Osteoblast (primary cell): ENCODE data around the gene OR5K1. TPM values are rescaled to one million over a fixed set of nuclear protein-coding genes. Genes with fewer than 3 reads are reported as not detected.

ENCODE experiments used
- DNase-seq: peaks from one replicate; pipeline ENCODE4 v3.0.0; 2011; ENCODE audit warnings: low spot score, mixed read lengths; ENCODE audit not compliant: insufficient read length; ENCODE audit errors: missing footprints
- H2AFZ ChIP-seq: 2 replicates; pipeline ENCODE4 v1.6.0; 2011; ENCODE audit warnings: mild to moderate bottlenecking, low read length
- H3K27ac ChIP-seq: 2 replicates; pipeline ENCODE4 v1.5.1; 2011; ENCODE audit warnings: mild to moderate bottlenecking, low read depth, low read length, moderate library complexity
- H3K27me3 ChIP-seq: 2 replicates; pipeline ENCODE4 v1.6.0; 2012; ENCODE audit warnings: mild to moderate bottlenecking, control low read depth, inconsistent platforms, low read length, moderate library complexity; ENCODE audit not compliant: insufficient read depth
- H3K36me3 ChIP-seq: 2 replicates; pipeline ENCODE4 v1.5.1; 2011; ENCODE audit warnings: mild to moderate bottlenecking, low read length, control low read depth, moderate library complexity; ENCODE audit not compliant: insufficient read depth
- H3K4me1 ChIP-seq: 2 replicates; pipeline ENCODE4 v1.5.1; 2011; ENCODE audit warnings: mild to moderate bottlenecking, low read length, control low read depth, moderate library complexity; ENCODE audit not compliant: insufficient read depth
- H3K4me2 ChIP-seq: 2 replicates; pipeline ENCODE4 v1.6.0; 2011; ENCODE audit warnings: mild to moderate bottlenecking, low read length; ENCODE audit not compliant: insufficient read depth
- H3K4me3 ChIP-seq: fragments of 200-600 bp; sonication (generic); 3 replicates; pipeline ENCODE4 v1.5.1; 2012; ENCODE audit warnings: mild to moderate bottlenecking, low read length, inconsistent platforms; ENCODE audit not compliant: insufficient read depth
- H3K79me2 ChIP-seq: 2 replicates; pipeline ENCODE4 v1.6.0; 2012; ENCODE audit warnings: mild to moderate bottlenecking, low read length, control low read depth, inconsistent platforms; ENCODE audit not compliant: insufficient read depth
- H3K9me3 ChIP-seq: 2 replicates; pipeline ENCODE4 v1.5.1; 2011; ENCODE audit warnings: low read depth, low read length, control low read depth
- H4K20me1 ChIP-seq: 2 replicates; pipeline ENCODE4 v1.6.0; 2012; ENCODE audit warnings: mild to moderate bottlenecking, low read length, control low read depth; ENCODE audit not compliant: insufficient read depth
- total RNA-seq: library from RNA; depleted of rRNA; stranded (reverse); fragments of >200 nt; gene quantifications from 2 replicates; pipeline ENCODE4 v1.2.3, GENCODE V29; 2012
- TF ChIP-seq, protein P1 (sequence below): IDR thresholded peaks from 2 replicates; pipeline ENCODE4 v1.5.1; 2011; ENCODE audit warnings: mild to moderate bottlenecking, low read depth, low read length, moderate library complexity; ENCODE audit errors: extremely low read depth

OR5K1 gene
- total RNA-seq, 1 donor, result not detected

- Histone ChIP-seq H3K27me3 (no peaks in the 10 kb centered on the region), H3K9me3 (no peaks in the 10 kb centered on the region), H4K20me1 (no peaks in the 10 kb centered on the region), H3K27ac (no peak overlapping the region), H2AFZ (no peak overlapping the region), H3K4me3 (no peak overlapping the region), H3K79me2 (no peaks in the 10 kb centered on the region), H3K4me2 (no peak overlapping the region), H3K4me1 (no peaks in the 10 kb centered on the region), H3K36me3 (no peaks in the 10 kb centered on the region)
- TF ChIP-seq, protein P1, sequence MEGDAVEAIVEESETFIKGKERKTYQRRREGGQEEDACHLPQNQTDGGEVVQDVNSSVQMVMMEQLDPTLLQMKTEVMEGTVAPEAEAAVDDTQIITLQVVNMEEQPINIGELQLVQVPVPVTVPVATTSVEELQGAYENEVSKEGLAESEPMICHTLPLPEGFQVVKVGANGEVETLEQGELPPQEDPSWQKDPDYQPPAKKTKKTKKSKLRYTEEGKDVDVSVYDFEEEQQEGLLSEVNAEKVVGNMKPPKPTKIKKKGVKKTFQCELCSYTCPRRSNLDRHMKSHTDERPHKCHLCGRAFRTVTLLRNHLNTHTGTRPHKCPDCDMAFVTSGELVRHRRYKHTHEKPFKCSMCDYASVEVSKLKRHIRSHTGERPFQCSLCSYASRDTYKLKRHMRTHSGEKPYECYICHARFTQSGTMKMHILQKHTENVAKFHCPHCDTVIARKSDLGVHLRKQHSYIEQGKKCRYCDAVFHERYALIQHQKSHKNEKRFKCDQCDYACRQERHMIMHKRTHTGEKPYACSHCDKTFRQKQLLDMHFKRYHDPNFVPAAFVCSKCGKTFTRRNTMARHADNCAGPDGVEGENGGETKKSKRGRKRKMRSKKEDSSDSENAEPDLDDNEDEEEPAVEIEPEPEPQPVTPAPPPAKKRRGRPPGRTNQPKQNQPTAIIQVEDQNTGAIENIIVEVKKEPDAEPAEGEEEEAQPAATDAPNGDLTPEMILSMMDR, result no peak
- DNase-seq, result no peak
These were observed 22.7 kb upstream of the OR5K1 start for GRCh38 chr3:98440283-98440682.

DNA sequence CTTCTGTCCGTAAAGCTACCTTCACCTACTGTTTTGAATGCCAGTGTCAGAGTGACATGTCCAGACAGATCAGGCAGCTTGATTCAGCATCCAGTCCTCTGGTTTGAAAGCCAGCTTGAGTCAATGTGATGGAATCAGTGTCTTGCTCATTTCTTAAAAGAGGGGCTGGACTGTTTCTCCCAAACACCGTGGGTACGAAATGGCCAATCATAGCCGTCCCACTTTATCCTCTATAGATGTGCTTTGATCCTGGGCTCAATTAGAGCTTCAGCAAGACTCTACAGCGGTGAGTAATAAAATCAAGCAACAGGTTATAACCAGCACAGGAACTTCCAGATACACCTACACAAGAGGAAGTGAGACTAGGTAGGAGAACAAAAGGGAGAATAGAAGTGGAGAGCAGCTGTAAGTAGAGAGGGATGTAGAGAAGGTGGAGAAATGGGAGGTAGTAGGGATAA is 17.0 kb upstream of the OR5K1 start:
- Histone ChIP-seq H3K4me1 (no peaks in the 10 kb centered on the region), H4K20me1 (no peaks in the 10 kb centered on the region), H2AFZ (no peak overlapping the region), H3K36me3 (no peaks in the 10 kb centered on the region), H3K4me2 (no peak overlapping the region), H3K79me2 (no peaks in the 10 kb centered on the region), H3K9me3 (no peaks in the 10 kb centered on the region), H3K4me3 (no peak overlapping the region), H3K27ac (no peak overlapping the region), H3K27me3 (no peaks in the 10 kb centered on the region)
- TF ChIP-seq, protein P1, result no peak
- no peak for DNase-seq

GRCh38 chr3:98449606-98450193 is 13.3 kb upstream of the OR5K1 start:
- Histone ChIP-seq H3K9me3 (no peaks in the 10 kb centered on the region), H4K20me1 (no peaks in the 10 kb centered on the region), H3K27me3 (no peaks in the 10 kb centered on the region), H3K4me2 (no peak overlapping the region), H3K4me3 (no peak overlapping the region), H3K27ac (no peak overlapping the region), H2AFZ (no peak overlapping the region), H3K4me1 (no peaks in the 10 kb centered on the region), H3K36me3 (no peaks in the 10 kb centered on the region), H3K79me2 (no peaks in the 10 kb centered on the region)
- no peak for DNase-seq
- TF ChIP-seq, protein P1, result no peak

DNA sequence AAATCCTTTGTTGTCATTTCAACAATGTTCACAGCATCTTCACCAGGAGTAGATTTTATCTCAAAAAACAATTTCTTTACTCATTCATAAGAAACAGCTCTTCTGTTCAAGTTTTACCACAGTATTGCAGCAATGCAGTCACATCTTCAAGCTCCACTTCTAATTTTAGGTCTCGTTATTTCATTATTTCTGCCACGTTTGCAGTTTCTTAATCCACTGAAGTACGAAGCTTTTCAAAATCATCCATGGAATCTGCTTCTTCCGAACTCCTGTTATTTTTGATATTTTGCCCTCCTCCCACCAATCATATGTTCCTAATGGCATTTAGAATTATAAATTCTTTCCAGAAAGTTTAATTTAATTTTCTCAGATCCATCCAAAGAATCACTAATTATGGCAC is 12.6 kb upstream of the OR5K1 start:
- H3K79me2 ChIP-seq, result no peaks in the 10 kb centered on the region
- no peak overlapping the region for H3K4me2 ChIP-seq

More for the DNA sequence above, 12.6 kb upstream of the OR5K1 start:
- DNase-seq, result no peak
- Histone ChIP-seq H3K9me3 (no peaks in the 10 kb centered on the region), H3K27ac (no peak overlapping the region), H3K4me1 (no peaks in the 10 kb centered on the region), H2AFZ (no peak overlapping the region), H3K36me3 (no peaks in the 10 kb centered on the region), H4K20me1 (no peaks in the 10 kb centered on the region), H3K27me3 (no peaks in the 10 kb centered on the region), H3K4me3 (no peak overlapping the region)
- TF ChIP-seq, protein P1, result no peak
